OCI-LY7 (cell line): ENCODE data around the gene SECISBP2.

ENCODE experiments used
- EZH2phosphoT487 ChIP-seq: fragments of 200-600 bp; sonication (generic); IDR thresholded peaks from 2 replicates; pipeline ENCODE4 v1.6.1; 2018; ENCODE audit warnings: low read depth, borderline replicate concordance, mild to moderate bottlenecking, mixed run types, antibody characterized with exemption, low read length, moderate library complexity, mixed read lengths
- TF ChIP-seq, protein P1 (sequence below): fragments of 200-600 bp; sonication (generic); conservative IDR thresholded peaks from 2 replicates; pipeline ENCODE4 v1.5.1; 2014; ENCODE audit warnings: mild to moderate bottlenecking, antibody characterized with exemption, low read length, moderate library complexity, mixed read lengths

DNA sequence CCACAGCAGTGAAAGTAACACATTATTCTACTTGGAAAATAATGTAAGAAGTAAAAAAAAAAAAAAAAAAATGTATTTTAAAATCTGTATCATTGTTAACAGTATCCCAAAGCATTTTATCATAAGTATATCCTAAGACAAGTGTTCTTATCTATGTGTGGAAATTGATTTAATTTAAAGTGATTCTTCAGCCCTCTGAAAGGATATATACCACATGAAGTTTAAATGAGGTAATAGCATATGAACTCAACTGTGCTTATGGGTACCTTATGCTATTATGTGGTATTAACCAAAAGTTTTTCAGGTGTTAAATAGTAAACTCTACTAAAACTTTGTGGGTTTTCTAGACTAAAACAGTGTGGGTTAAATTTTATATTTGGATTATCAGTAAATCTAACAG, 2.8 kb upstream of the SECISBP2 start:
- TF ChIP-seq, protein P1, sequence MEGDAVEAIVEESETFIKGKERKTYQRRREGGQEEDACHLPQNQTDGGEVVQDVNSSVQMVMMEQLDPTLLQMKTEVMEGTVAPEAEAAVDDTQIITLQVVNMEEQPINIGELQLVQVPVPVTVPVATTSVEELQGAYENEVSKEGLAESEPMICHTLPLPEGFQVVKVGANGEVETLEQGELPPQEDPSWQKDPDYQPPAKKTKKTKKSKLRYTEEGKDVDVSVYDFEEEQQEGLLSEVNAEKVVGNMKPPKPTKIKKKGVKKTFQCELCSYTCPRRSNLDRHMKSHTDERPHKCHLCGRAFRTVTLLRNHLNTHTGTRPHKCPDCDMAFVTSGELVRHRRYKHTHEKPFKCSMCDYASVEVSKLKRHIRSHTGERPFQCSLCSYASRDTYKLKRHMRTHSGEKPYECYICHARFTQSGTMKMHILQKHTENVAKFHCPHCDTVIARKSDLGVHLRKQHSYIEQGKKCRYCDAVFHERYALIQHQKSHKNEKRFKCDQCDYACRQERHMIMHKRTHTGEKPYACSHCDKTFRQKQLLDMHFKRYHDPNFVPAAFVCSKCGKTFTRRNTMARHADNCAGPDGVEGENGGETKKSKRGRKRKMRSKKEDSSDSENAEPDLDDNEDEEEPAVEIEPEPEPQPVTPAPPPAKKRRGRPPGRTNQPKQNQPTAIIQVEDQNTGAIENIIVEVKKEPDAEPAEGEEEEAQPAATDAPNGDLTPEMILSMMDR: no peak
- TF ChIP-seq EZH2phosphoT487: no peak
